ENCODE data around the gene HIPK2.

- TF ChIP-seq CTCF (conservative IDR thresholded peaks at IDR 0.05 in 1 of 2, IDR thresholded peaks at IDR 0.05 in 1 of 2; ENCODE audit: extremely low read depth in 1 of 2, insufficient read depth in 1 of 2, low read depth in 1 of 2, low read length in 2 of 2) (no peak), EZH2 (IDR thresholded peaks at IDR 0.05; ENCODE audit: borderline replicate concordance, low read length) (no peak)
These were observed 52.7 kb downstream of the HIPK2 start for GRCh38 chr7:139725077-139725476.
